NOMO-1 treated with dmso at 0.1 percent for 144 hours (cell line): ENCODE results near the gene NEDD8.

Source experiments
- DNase-seq: peaks from one replicate; lab custom pipeline; 2025; ENCODE audit not compliant: unreplicated experiment; lab: John Stamatoyannopoulos, UW

Gene NEDD8

GRCh38 chr14:24198814-24199524 is 33.2 kb downstream of the NEDD8 start:
- DNase-seq = no peak

GRCh38 chr14:24197056-24197450 is 35.1 kb downstream of the NEDD8 start:
- DNase-seq = no peak

GRCh38 chr14:24196071-24197055 is 35.8 kb downstream of the NEDD8 start:
- DNase-seq = peak; percentile 42

GRCh38 chr14:24195186-24196070 is 36.7 kb downstream of the NEDD8 start, which contains the start of gene TM9SF1:
TSS of gene TM9SF1 (minus strand) at chr14:24195441. CDS start at chr14:24195019, 422 bp downstream.
- peak; percentile 84 for DNase-seq

GRCh38 chr14:24194873-24195185 is 37.3 kb downstream of the NEDD8 start:
- DNase-seq = no peak

- no peak for DNase-seq
Observed at GRCh38 chr14:24194186-24194872, 37.8 kb downstream of the NEDD8 start.

- DNase-seq = no peak
Observed at GRCh38 chr14:24192933-24193332, 39.2 kb downstream of the NEDD8 start.

GRCh38 chr14:24190416-24190815 is 41.8 kb downstream of the NEDD8 start:
- no peak for DNase-seq

- DNase-seq = no peak
Observed at GRCh38 chr14:24189460-24189859, 42.7 kb downstream of the NEDD8 start.

GRCh38 chr14:24189059-24189375 is 43.1 kb downstream of the NEDD8 start:
- no peak for DNase-seq

- DNase-seq = peak; percentile 92
Observed at GRCh38 chr14:24188251-24189058, 43.7 kb downstream of the NEDD8 start, which contains the start of gene IPO4. TSS of gene IPO4 (minus strand) at chr14:24188816. CDS start at chr14:24188787, 29 bp downstream.

- no peak for DNase-seq
Observed at GRCh38 chr14:24187539-24187915, 44.6 kb downstream of the NEDD8 start.

- DNase-seq = no peak
Observed at GRCh38 chr14:24186831-24187538, 45.2 kb downstream of the NEDD8 start.

GRCh38 chr14:24185741-24186140 is 46.4 kb downstream of the NEDD8 start:
- DNase-seq = no peak

- DNase-seq = no peak
Observed at GRCh38 chr14:24185026-24185425, 47.1 kb downstream of the NEDD8 start.

GRCh38 chr14:24184104-24184970 is 47.8 kb downstream of the NEDD8 start:
- DNase-seq = no peak

GRCh38 chr14:24183014-24183481 is 49.1 kb downstream of the NEDD8 start:
- DNase-seq = no peak
